Measurements from ENCODE around the gene C19orf47.

DNA sequence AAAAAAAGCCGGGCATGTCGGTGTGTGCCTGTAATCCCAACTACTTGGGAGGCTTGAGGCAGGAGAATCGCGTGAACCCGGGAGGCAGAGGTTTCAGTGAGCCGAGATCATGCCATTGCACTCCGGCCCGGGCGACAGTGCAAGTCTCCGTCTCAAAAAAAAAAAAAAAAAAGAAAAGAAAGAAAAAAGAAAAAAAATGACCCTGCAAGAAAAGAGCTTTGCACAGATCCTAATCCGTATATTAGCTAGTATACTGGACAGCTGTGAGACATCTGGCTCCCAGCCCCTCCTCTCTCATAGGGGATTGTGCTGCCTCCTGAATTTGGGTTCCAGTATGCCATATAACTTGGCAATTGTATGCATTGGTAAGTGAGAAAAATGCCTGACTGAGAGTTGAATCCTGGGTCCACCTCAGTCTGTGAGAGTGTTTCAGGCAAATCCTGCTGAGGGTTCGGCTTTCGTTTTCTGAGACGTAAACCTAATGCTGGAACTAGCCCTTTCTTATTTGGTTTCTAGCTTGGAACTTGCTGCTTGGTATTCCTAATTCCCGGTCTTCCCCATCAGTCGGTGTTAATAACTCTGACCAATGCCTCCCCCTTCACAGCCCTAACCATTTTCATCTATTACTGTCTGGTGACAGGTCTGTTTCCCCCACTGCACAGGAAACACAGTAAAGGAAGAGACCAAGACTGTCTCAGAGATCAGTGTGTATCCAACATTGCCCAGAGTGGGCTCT is 61.8 kb downstream of the C19orf47 start:
- TF ChIP-seq, protein P1, sequence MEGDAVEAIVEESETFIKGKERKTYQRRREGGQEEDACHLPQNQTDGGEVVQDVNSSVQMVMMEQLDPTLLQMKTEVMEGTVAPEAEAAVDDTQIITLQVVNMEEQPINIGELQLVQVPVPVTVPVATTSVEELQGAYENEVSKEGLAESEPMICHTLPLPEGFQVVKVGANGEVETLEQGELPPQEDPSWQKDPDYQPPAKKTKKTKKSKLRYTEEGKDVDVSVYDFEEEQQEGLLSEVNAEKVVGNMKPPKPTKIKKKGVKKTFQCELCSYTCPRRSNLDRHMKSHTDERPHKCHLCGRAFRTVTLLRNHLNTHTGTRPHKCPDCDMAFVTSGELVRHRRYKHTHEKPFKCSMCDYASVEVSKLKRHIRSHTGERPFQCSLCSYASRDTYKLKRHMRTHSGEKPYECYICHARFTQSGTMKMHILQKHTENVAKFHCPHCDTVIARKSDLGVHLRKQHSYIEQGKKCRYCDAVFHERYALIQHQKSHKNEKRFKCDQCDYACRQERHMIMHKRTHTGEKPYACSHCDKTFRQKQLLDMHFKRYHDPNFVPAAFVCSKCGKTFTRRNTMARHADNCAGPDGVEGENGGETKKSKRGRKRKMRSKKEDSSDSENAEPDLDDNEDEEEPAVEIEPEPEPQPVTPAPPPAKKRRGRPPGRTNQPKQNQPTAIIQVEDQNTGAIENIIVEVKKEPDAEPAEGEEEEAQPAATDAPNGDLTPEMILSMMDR (IDR thresholded peaks at IDR 0.05; ENCODE audit: low read depth, low read length): no peak
- no peak for TF ChIP-seq EZH2phosphoT487 (IDR thresholded peaks at IDR 0.05; ENCODE audit: low read depth)
